HG03521 (cell line): Measurements from ENCODE around the gene DENND4C.
"Not testable (repeated sequence)": the region's sequence is repeated elsewhere in the genome, so short reads cannot be mapped to it uniquely, and the experiment has no call there.

Experiments
- ATAC-seq: cut with Tn5 transposase; IDR thresholded peaks from one replicate; pipeline ENCODE4 v1.9.1; 2021; ENCODE audit warnings: mild to moderate bottlenecking, moderate library complexity; ENCODE audit not compliant: unreplicated experiment

DENND4C gene

GRCh38 chr9:19223724-19224123 is 6.8 kb upstream of the DENND4C start:
- no peak for ATAC-seq

DNA sequence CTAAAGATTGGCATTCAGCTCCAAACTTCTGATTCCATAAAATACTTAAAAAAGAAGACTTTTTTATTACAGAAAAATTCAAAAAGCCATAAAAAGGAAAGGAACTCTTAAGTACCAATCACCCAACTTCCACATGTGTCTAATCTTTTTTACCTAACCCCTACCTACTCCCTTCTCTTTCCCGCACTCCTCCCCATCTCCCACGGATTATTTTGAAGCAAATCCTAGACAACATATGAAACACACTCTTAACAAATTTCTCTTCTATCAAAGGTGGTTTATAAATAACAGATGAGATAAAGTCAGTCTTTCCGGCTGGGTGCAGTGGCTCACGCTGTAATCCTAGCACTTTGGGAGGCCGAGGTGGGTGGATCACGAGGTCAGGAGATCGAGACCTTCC is 5.9 kb upstream of the DENND4C start:
- ATAC-seq, result no peak

- peak; percentile 65 for ATAC-seq
These were observed 718 bp upstream of the DENND4C start for GRCh38 chr9:19229595-19230354.

GRCh38 chr9:19231126-19231903 is 822 bp downstream of the DENND4C start:
- ATAC-seq, result peak; percentile 6

- ATAC-seq, result no peak
These were observed 1.7 kb downstream of the DENND4C start for GRCh38 chr9:19231904-19232822.

- ATAC-seq, result no peak
These were observed 2.3 kb downstream of the DENND4C start for GRCh38 chr9:19232823-19233194.

GRCh38 chr9:19233344-19233743 is 2.9 kb downstream of the DENND4C start:
- ATAC-seq, result no peak

- ATAC-seq, result no peak
These were observed 9.5 kb downstream of the DENND4C start for GRCh38 chr9:19239955-19240354.

DNA sequence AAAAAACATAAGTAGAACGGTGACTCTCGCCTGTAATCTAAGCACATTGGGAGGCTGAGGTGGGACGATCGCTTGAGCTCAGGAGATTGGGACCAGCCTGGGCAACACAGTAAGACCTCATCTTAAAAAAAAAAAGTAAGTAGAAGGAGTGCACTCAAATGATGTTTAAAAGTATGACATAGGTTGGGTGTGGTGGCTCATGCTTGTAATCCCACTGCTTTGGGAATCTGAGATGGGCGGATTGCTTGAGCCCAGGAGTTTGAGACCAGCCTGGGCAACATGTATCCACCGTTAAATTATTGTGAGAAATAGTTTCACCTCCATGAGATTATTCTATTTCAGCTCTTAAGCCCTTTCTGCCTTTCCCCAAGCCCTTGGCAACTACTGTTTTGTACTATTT is 11.2 kb downstream of the DENND4C start:
- no peak for ATAC-seq

DNA sequence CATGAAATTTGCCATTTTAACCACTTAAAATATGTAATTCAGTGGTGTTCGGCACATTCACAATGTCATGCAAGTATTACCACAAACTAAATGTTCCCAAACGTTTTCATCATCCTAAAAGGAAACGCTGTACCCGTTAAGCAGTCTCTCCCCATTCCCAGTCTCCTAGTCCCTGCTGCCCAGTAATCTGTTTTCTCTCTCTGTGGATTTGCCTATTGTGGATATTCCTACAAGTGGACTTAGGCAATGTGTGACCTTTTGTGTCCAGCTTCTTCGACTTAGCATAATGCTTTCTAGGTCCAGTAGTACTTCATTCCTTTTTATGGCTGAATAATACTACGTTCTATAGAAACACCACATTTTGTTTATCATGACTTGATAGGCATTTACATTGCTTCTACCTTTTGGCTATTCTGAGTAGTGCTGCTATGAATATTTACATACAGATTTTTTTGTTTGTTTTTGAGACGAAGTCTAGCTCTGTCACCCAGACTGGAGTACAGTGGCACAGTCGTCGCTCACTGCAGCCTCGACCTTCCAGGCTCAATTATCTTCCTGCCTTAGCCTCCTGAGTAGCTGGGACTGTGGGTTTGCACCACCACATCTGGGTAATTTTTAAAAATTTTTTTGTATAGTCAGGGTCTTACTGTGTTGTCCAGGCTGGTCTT is 13.0 kb downstream of the DENND4C start:
- ATAC-seq, result no peak

DNA sequence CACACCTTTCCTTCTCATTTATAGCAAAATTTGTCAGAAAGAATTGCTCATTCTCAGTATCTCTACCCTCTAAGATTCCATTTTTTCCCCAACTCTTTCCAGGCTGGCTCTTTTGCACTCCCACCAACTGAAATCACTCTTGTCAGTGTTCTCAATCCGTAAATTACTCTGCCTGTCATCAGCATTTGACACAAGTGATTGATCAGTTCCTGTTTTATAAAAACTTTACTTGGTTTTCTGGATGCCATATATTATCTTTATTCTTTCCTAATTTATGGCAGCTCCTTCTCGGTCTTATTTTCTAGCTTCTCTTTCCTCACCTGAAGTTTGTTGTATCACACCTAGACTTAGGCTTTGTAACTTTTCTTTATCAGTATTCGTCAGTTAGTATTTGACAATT is 16.4 kb downstream of the DENND4C start:
- no peak for ATAC-seq

DNA sequence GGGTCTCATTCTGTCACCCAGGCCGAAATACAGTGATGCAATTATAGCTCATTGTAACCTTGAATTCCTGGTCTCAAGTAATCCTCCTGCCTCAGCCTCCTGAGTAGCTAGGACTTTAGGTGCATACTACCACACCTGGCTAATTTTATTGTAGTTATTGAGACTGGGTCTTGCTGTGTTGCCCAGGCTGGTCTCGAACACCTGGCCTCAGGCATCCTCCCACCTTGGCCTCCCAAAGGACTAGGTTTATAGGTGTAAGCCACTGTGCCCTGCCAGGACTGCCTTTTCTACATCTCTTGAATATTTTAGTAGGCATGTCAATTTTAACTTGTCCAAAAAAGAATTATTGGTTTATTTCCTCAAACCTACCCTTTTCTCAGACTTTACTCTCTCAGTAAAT is 16.9 kb downstream of the DENND4C start:
- ATAC-seq, result no peak

- not testable (repeated sequence) for ATAC-seq
These were observed 19.9 kb downstream of the DENND4C start for GRCh38 chr9:19250346-19250745.

- ATAC-seq, result not testable (repeated sequence)
These were observed 20.7 kb downstream of the DENND4C start for GRCh38 chr9:19251203-19251602.

- not testable (repeated sequence) for ATAC-seq
These were observed 21.1 kb downstream of the DENND4C start for GRCh38 chr9:19251622-19252021.

- no peak for ATAC-seq
These were observed 21.8 kb downstream of the DENND4C start for GRCh38 chr9:19252174-19252884.

DNA sequence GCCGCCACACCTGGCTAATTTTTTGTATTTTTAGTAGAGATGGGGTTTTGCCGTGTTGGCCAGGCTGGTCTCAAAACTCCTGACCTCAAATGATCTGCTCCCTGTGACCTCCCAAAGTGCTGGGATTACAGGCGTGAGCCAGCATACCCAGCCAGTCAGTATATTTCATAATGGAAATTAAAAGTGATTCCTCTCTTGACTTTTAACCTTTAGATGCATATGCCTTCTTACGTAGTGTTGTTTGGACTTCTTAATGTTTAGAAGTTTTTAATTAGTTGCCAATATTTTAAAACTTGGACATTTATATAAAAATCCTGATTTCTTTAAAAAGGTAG is 22.4 kb downstream of the DENND4C start:
- ATAC-seq, result no peak

GRCh38 chr9:19255112-19255511 is 24.6 kb downstream of the DENND4C start:
- ATAC-seq, result no peak

GRCh38 chr9:19255821-19256220 is 25.3 kb downstream of the DENND4C start:
- ATAC-seq, result no peak

GRCh38 chr9:19259665-19260255 is 29.3 kb downstream of the DENND4C start:
- not testable (repeated sequence) for ATAC-seq
